ENCODE results near the gene DCC. TPM values are rescaled to one million over a fixed set of nuclear protein-coding genes. Genes with fewer than 3 reads are reported as not detected.

Gene DCC
- total RNA-seq, 1 experiment from 2014 or later, result not detected

DNA sequence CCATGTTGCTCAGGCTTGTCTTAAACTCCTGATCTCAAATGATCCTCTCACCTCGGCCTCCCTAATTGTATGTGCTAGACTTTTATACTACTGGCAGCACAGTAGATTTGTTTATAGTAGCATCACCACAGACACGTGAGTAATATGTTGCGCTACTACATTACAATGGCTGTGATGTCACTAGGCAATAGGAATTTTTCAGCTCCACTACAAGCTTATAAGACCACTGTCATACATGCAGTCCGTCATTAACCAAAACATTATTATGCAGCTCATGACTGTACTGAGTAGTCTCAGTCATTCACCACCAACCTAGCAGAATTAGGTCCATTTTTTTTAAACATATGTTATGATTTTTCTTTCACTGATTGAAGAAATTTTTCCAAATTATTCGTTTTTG is 398.9 kb downstream of the DCC start:
- Histone ChIP-seq H3K9ac (ENCODE audit: low read length) (no peak overlapping the region), H3K79me2 (ENCODE audit: low read length) (no peaks in the 10 kb centered on the region), H3K27ac (ENCODE audit: low read length) (no peak overlapping the region), H3K36me3 (ENCODE audit: low read depth, low read length) (no peaks in the 10 kb centered on the region), H4K20me1 (ENCODE audit: low read length) (no peaks in the 10 kb centered on the region), H3K9me3 (ENCODE audit: low read length) (no peaks in the 10 kb centered on the region; the same call in 1 of the 2 replicates), H3F3A (ENCODE audit: low read length, unreplicated experiment) (no peaks in the 10 kb centered on the region), H3K9me2 (replicated peaks; ENCODE audit: low read length) (no peaks in the 10 kb centered on the region), H3K27me3 (ENCODE audit: low read length) (no peaks in the 10 kb centered on the region), H2AFZ (ENCODE audit: low read length) (no peak overlapping the region), H3K4me1 (ENCODE audit: insufficient read depth, low read length) (no peaks in the 10 kb centered on the region), H3K4me3 (ENCODE audit: low read length) (no peak overlapping the region), H3K4me2 (ENCODE audit: low read length) (no peak overlapping the region)
- no peak for DNase-seq
- ChIA-PET CTCF (no interaction called here), POLR2A (ENCODE audit: unreplicated experiment) (no interaction called here)
- ATAC-seq, result no peak
- intact Hi-C loops (cut with micrococcal nuclease), result no loop called here
- no TSS peak for BruUV-seq (replicated peaks)
- TF ChIP-seq, protein P1, sequence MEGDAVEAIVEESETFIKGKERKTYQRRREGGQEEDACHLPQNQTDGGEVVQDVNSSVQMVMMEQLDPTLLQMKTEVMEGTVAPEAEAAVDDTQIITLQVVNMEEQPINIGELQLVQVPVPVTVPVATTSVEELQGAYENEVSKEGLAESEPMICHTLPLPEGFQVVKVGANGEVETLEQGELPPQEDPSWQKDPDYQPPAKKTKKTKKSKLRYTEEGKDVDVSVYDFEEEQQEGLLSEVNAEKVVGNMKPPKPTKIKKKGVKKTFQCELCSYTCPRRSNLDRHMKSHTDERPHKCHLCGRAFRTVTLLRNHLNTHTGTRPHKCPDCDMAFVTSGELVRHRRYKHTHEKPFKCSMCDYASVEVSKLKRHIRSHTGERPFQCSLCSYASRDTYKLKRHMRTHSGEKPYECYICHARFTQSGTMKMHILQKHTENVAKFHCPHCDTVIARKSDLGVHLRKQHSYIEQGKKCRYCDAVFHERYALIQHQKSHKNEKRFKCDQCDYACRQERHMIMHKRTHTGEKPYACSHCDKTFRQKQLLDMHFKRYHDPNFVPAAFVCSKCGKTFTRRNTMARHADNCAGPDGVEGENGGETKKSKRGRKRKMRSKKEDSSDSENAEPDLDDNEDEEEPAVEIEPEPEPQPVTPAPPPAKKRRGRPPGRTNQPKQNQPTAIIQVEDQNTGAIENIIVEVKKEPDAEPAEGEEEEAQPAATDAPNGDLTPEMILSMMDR (conservative IDR thresholded peaks at IDR 0.05; ENCODE audit: low read depth, low read length), result no peak
- TF ChIP-seq EZH2 (IDR thresholded peaks at IDR 0.05; ENCODE audit: low read length, unreplicated experiment), result no peak
- TF ChIP-seq EZH2phosphoT487 (IDR thresholded peaks at IDR 0.05; ENCODE audit: borderline replicate concordance, low read length), result no peak

DNA sequence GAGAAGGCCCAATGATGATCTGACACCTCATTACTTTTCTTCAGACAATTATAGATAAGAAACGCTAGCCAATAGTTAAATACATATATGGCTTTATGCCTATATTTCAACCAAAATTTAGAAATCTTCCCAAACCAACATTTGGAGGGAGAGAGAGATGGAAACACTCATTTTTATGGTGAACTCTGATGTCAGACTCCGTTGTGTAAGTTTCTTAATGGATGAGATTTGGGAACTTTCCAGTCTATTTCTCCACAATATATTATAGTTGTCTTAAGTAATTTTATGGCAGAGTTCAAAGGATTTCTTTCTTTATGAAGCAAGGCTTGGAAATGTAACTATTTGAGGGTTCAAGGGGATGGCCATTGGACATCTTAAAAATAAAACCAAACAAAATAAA is 407.0 kb downstream of the DCC start:
- H3K4me1 ChIP-seq (ENCODE audit: insufficient read depth, low read length), result no peaks in the 10 kb centered on the region
- no peaks in the 10 kb centered on the region; the same call in 1 of the 2 replicates for H3K9me3 ChIP-seq (ENCODE audit: low read length)
- H3K27me3 ChIP-seq (ENCODE audit: low read length), result peaks cover 9% of the 10 kb centered on the region; the same call in 1 of the 2 replicates
- no peak overlapping the region for H2AFZ ChIP-seq (ENCODE audit: low read length)
- no peak overlapping the region for H3K9ac ChIP-seq (ENCODE audit: low read length)
- ATAC-seq (no peak), DNase-seq (no peak)
- intact Hi-C loops (cut with micrococcal nuclease), result no loop called here
- no TSS peak for BruUV-seq (replicated peaks)
- CTCF ChIA-PET, result no interaction called here
- TF ChIP-seq, protein P1 (conservative IDR thresholded peaks at IDR 0.05; ENCODE audit: low read depth, low read length), result no peak
- TF ChIP-seq EZH2 (IDR thresholded peaks at IDR 0.05; ENCODE audit: low read length, unreplicated experiment) (no peak), EZH2phosphoT487 (IDR thresholded peaks at IDR 0.05; ENCODE audit: borderline replicate concordance, low read length) (no peak)
- H3K9me2 ChIP-seq (replicated peaks; ENCODE audit: low read length), result no peaks in the 10 kb centered on the region
- no peaks in the 10 kb centered on the region for H3K79me2 ChIP-seq (ENCODE audit: low read length)
- no peaks in the 10 kb centered on the region for H4K20me1 ChIP-seq (ENCODE audit: low read length)
- POLR2A ChIA-PET (ENCODE audit: unreplicated experiment), result no interaction called here
- H3K4me2 ChIP-seq (ENCODE audit: low read length), result no peak overlapping the region
- H3F3A ChIP-seq (ENCODE audit: low read length, unreplicated experiment), result no peaks in the 10 kb centered on the region
- H3K4me3 ChIP-seq (ENCODE audit: low read length), result no peak overlapping the region
- H3K27ac ChIP-seq (ENCODE audit: low read length), result no peak overlapping the region
- H3K36me3 ChIP-seq (ENCODE audit: low read depth, low read length), result no peaks in the 10 kb centered on the region

DNA sequence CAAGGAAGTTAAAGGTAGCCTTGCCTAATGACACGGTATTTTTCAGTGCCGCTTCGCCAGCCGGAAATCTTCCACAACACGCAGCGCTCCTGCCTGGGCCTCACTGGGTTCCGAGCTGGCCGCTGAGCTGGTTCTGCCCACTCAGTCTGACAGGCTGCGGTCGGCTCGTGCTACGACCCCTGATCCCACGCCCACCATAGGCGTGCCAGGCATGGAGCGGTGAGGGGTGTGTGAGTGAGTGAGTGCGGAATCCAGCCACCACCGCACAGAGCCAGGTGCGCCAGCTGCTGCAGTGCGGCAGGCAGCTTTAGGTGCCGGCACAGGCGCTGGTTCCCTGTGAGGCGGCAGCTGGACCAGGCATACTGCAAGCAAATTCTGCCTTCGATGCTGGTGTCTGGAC is 407.9 kb downstream of the DCC start:
- Histone ChIP-seq H2AFZ (ENCODE audit: low read length) (no peak overlapping the region), H3K27ac (ENCODE audit: low read length) (no peak overlapping the region), H3K27me3 (ENCODE audit: low read length) (peaks cover 9% of the 10 kb centered on the region; the same call in 1 of the 2 replicates), H3F3A (ENCODE audit: low read length, unreplicated experiment) (no peaks in the 10 kb centered on the region), H4K20me1 (ENCODE audit: low read length) (no peaks in the 10 kb centered on the region), H3K9me3 (ENCODE audit: low read length) (no peaks in the 10 kb centered on the region), H3K4me1 (ENCODE audit: insufficient read depth, low read length) (no peaks in the 10 kb centered on the region), H3K36me3 (ENCODE audit: low read depth, low read length) (no peaks in the 10 kb centered on the region), H3K4me3 (ENCODE audit: low read length) (no peak overlapping the region), H3K9ac (ENCODE audit: low read length) (no peak overlapping the region), H3K9me2 (replicated peaks; ENCODE audit: low read length) (no peaks in the 10 kb centered on the region), H3K79me2 (ENCODE audit: low read length) (no peaks in the 10 kb centered on the region), H3K4me2 (ENCODE audit: low read length) (no peak overlapping the region)
- CTCF ChIA-PET, result no interaction called here
- TF ChIP-seq, protein P1 (conservative IDR thresholded peaks at IDR 0.05; ENCODE audit: low read depth, low read length), result no peak
- TF ChIP-seq EZH2phosphoT487 (IDR thresholded peaks at IDR 0.05; ENCODE audit: borderline replicate concordance, low read length), result no peak
- TF ChIP-seq EZH2 (IDR thresholded peaks at IDR 0.05; ENCODE audit: low read length, unreplicated experiment), result no peak
- no peak for ATAC-seq
- DNase-seq, result no peak
- no TSS peak for BruUV-seq (replicated peaks)
- intact Hi-C loops (cut with micrococcal nuclease), result no loop called here
- POLR2A ChIA-PET (ENCODE audit: unreplicated experiment), result no interaction called here

Data from PC-3 (cell line).